IPS-15b (cell line): ENCODE results near the gene HIVEP3.

Source experiments
- H3K27me3 ChIP-seq: one replicate; pipeline ENCODE4 v1.6.1; 2013; ENCODE audit warnings: low read length; ENCODE audit not compliant: control insufficient read depth, insufficient read depth
- H3K36me3 ChIP-seq: one replicate; pipeline ENCODE4 v1.6.1; 2013; ENCODE audit warnings: low read length; ENCODE audit not compliant: control insufficient read depth, insufficient read depth
- H3K4me1 ChIP-seq: one replicate; pipeline ENCODE4 v1.6.1; 2013; ENCODE audit warnings: mild to moderate bottlenecking, low read length; ENCODE audit not compliant: control insufficient read depth, insufficient read depth
- H3K4me3 ChIP-seq: one replicate; pipeline ENCODE4 v1.5.1; 2013; ENCODE audit warnings: low read depth, low read length
- H3K9ac ChIP-seq: one replicate; pipeline ENCODE4 v1.6.1; 2013; ENCODE audit warnings: low read depth, mild to moderate bottlenecking, low read length
- H3K9me3 ChIP-seq: one replicate; pipeline ENCODE4 v1.6.1; 2013; ENCODE audit warnings: mild to moderate bottlenecking, low read length; ENCODE audit not compliant: control insufficient read depth, insufficient read depth

The HIVEP3 gene

DNA sequence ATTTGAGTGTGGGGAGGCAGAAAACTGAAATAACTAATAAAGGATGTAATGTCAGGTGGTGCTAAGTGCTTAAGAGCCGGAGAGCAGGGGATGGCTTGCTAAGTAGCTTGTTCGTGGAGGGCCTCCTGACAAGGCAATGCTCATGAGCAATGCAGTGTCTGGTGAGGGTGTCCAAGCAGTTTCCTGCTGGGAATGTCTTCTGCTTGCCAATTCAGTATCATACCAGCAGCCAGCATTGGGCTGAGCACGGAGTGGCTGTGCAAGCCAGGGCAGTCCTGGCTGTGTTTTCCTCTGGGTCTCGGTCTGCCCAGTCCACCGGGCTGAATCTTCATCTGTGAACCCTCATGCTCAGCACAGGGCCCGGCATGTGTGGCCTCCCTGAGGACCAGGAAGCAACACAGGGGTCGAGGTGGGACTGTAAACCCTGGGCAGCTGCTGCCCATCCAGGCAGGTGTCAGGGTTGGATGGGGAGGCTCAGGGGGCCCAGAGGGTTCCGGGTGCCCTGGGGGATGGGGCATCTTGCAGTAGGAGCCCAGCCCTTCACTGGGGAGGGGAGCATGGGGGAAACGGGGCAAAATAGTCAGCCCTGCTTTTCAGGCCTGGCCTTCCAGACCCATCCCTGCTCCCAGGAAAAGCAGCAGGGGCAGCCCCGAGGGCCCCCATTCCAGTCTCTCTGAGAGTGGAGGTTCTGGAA lies 461.7 kb downstream of the HIVEP3 start:
- Histone ChIP-seq H3K9me3 (no peaks in the 10 kb centered on the region), H3K4me1 (no peaks in the 10 kb centered on the region), H3K36me3 (no peaks in the 10 kb centered on the region)

More for the DNA sequence above, 461.7 kb downstream of the HIVEP3 start:
- Histone ChIP-seq H3K27me3 (no peaks in the 10 kb centered on the region), H3K4me3 (no peak overlapping the region), H3K9ac (no peak overlapping the region)
